PC-3 (cell line): Measurements from ENCODE around the gene TRIM31. TPM values are rescaled to one million over a fixed set of nuclear protein-coding genes. Genes with fewer than 3 reads are reported as not detected.

Experiments
- ATAC-seq: fragments of 200-7000 bp; cut with Tn5 transposase; 2 replicates; pipeline ENCODE4 v1.9.1; 2020; ENCODE audit warnings: mild to moderate bottlenecking, moderate library complexity
- BruUV-seq: library from RNA; stranded (reverse); fragments of 400-500 nt; replicated peaks from 2 replicates; lab custom pipeline; 2021; lab: Mats Ljungman, UMichigan
- CTCF ChIA-PET: fragments of 300-600 bp; sonication (Branson Sonifier 250); formaldehyde crosslinking; loops from one replicate; lab custom pipeline; 2022; ENCODE audit warnings: antibody characterized with exemption; lab: Charles Lee
- POLR2A ChIA-PET: fragments of 300-600 bp; sonication (Branson Sonifier 250); formaldehyde crosslinking; loops from one replicate; lab custom pipeline; 2022; ENCODE audit warnings: antibody characterized with exemption; ENCODE audit not compliant: unreplicated experiment; lab: Charles Lee
- DNase-seq: peaks from one replicate; pipeline ENCODE4 v3.0.0-alpha.2; 2015
- H2AFZ ChIP-seq: fragments of 300-600 bp; sonication (generic); 2 replicates; pipeline ENCODE4 v1.6.0; 2016; ENCODE audit warnings: antibody characterized with exemption, low read length
- H3F3A ChIP-seq: fragments of 300-600 bp; sonication (generic); one replicate; pipeline ENCODE4 v1.6.0; 2017; ENCODE audit warnings: antibody characterized with exemption, low read length, control low read depth, mild to moderate bottlenecking; ENCODE audit not compliant: unreplicated experiment
- H3K27ac ChIP-seq: fragments of 300-600 bp; sonication (generic); 2 replicates; pipeline ENCODE4 v1.5.1; 2016; ENCODE audit warnings: mild to moderate bottlenecking, low read length
- H3K27me3 ChIP-seq: fragments of 300-600 bp; sonication (generic); 2 replicates; pipeline ENCODE4 v1.6.1; 2016; ENCODE audit warnings: low read length, mixed read lengths
- H3K36me3 ChIP-seq: fragments of 300-600 bp; sonication (generic); 2 replicates; pipeline ENCODE4 v1.6.1; 2016; ENCODE audit warnings: low read depth, mixed run types, low read length, mixed read lengths
- H3K4me1 ChIP-seq: fragments of 300-600 bp; sonication (generic); 2 replicates; pipeline ENCODE4 v1.5.1; 2016; ENCODE audit warnings: low read length; ENCODE audit not compliant: insufficient read depth
- H3K4me2 ChIP-seq: fragments of 300-600 bp; sonication (generic); 2 replicates; pipeline ENCODE4 v1.6.0; 2016; ENCODE audit warnings: low read length
- H3K4me3 ChIP-seq: fragments of 300-600 bp; sonication (generic); 2 replicates; pipeline ENCODE4 v1.5.1; 2016; ENCODE audit warnings: mild to moderate bottlenecking, low read length, mixed read lengths
- H3K79me2 ChIP-seq: fragments of 300-600 bp; sonication (generic); 2 replicates; pipeline ENCODE4 v1.6.1; 2017; ENCODE audit warnings: low read length, mixed read lengths
- H3K9ac ChIP-seq: fragments of 300-600 bp; sonication (generic); 2 replicates; pipeline ENCODE4 v1.6.0; 2016; ENCODE audit warnings: mild to moderate bottlenecking, low read length
- H3K9me2 ChIP-seq: fragments of 300-600 bp; sonication (generic); replicated peaks from 2 replicates; pipeline ENCODE4 v1.6.1; 2016; ENCODE audit warnings: mixed run types, low read length, mixed read lengths
- H3K9me3 ChIP-seq: fragments of 300-600 bp; sonication (generic); 2 replicates; pipeline ENCODE4 v1.6.1; 2016; ENCODE audit warnings: low read length, mixed read lengths
- H4K20me1 ChIP-seq: fragments of 300-600 bp; sonication (generic); 2 replicates; pipeline ENCODE4 v1.6.1; 2016; ENCODE audit warnings: low read length, mixed read lengths
- CTCF ChIP-seq: fragments of 300-600 bp; sonication (generic); conservative IDR thresholded peaks from 2 replicates; pipeline ENCODE4 v1.5.1; 2017; ENCODE audit warnings: antibody characterized with exemption, low read depth, mild to moderate bottlenecking, low read length
- EZH2 ChIP-seq: fragments of 300-600 bp; sonication (generic); IDR thresholded peaks from one replicate; pipeline ENCODE4 v1.6.1; 2017; ENCODE audit warnings: antibody characterized with exemption, mild to moderate bottlenecking, low read length; ENCODE audit not compliant: unreplicated experiment
- EZH2phosphoT487 ChIP-seq: fragments of 300-600 bp; sonication (generic); IDR thresholded peaks from 2 replicates; pipeline ENCODE4 v1.6.1; 2018; ENCODE audit warnings: mild to moderate bottlenecking, antibody characterized with exemption, low read length, borderline replicate concordance
- intact Hi-C: fragments of 100-400 bp; cut with micrococcal nuclease; formaldehyde crosslinking; loops from 2 replicates; pipeline ENCODE4 v1.9.0; 2023
- total RNA-seq: library from RNA; depleted of rRNA; stranded (reverse); fragments of >200 nt; gene quantifications from 2 replicates; pipeline ENCODE4 v1.2.3, GENCODE V29; 2014

Gene TRIM31
- total RNA-seq, 1 experiment from 2014 or later = 0.11 TPM

DNA sequence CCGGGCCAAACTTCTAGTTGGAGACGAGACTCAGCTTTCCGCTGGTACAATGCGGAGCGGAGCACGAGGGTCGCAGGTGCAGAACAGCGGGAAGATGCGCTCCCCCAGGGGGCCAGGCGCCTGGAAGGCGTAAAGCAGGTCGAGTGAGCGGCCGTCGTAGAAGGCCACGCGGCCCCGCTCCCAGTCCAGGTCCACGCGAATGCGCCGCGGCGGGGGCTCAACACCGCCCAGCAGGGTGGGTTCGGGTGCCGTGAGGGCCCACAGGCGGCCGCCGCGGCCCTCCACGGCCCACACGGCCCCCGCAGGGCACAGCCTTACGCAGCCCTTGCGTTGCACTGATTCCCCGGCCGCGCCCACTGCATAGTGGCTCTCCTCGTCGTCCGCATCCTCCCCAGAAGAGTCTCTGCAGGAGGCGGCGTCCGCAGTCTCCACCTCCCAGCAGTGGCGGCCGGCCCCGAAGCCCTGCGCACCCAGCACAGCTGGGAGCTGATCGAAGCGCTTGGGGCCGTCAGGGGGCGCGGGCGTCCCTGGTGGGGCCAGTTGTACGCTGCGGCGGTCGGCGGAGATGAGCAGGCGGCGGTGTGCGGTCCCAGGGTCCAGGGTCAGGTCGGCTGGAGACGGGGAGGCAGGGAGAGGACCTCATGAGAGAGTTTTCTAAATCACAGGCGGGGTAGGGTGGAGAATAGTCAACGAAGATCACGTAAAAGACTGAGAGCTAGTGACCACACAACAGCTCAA, 41.6 kb downstream of the TRIM31 start:
- H3F3A ChIP-seq = no peaks in the 10 kb centered on the region
- H3K9me2 ChIP-seq = no peaks in the 10 kb centered on the region
- BruUV-seq = no TSS peak
- H3K27ac ChIP-seq = no peak overlapping the region
- H3K4me2 ChIP-seq = no peak overlapping the region
- H2AFZ ChIP-seq = no peak overlapping the region
- no peak overlapping the region for H3K4me3 ChIP-seq
- TF ChIP-seq EZH2phosphoT487 (no peak), CTCF (no peak), EZH2 (no peak)
- ChIA-PET CTCF (no interaction called here), POLR2A (no interaction called here)
- intact Hi-C loops = no loop called here
- no peak overlapping the region for H3K9ac ChIP-seq
- H3K79me2 ChIP-seq = peaks cover 16% of the 10 kb centered on the region
- H3K4me1 ChIP-seq = peaks cover 37% of the 10 kb centered on the region
- DNase-seq = no peak
- H3K27me3 ChIP-seq = 0 out of 2 replicates have a peak, but pooled peaks cover 3% of the 10 kb centered on the region
- no peaks in the 10 kb centered on the region for H4K20me1 ChIP-seq
- H3K36me3 ChIP-seq = no peaks in the 10 kb centered on the region
- H3K9me3 ChIP-seq = no peaks in the 10 kb centered on the region
- no peak for ATAC-seq

DNA sequence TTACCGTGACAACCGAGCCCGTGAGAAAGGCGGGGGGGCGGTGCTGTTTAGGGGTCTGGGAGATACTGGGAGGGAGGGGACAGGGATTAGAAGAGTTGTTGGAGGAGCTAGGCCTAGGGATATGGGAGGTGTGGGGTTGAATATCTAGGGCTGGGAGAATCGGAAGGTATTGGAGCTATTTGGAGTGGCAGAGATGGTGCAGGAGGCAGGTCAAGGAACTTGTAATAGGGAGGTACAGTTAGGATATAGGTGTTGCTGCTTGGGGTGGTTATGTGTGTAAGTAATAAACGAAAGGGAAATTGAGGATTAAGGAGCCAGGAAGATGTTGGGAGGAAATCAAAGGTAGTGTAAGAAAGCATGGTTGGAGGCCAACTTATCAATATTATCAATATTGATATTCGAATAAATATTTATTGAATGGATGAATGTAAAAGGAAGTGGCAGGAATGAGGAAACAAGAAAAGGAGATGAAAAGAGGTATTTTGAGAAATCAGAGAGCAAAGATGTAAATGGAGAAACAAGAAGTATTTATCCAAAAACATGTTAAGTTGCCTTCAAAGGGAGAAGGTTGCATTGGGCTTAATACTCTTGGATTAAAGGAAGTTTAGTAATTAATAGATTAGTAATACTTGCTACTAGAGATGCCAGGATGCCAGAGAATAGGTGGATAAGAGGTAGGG, 45.3 kb downstream of the TRIM31 start:
- Histone ChIP-seq H3K9me2 (no peaks in the 10 kb centered on the region), H3K4me3 (peak overlapping the region; percentile 70), H3K79me2 (peaks cover 28% of the 10 kb centered on the region), H3K27ac (peak overlapping the region; percentile 24), H3K9me3 (no peaks in the 10 kb centered on the region), H3K4me1 (peaks cover 22% of the 10 kb centered on the region), H3K27me3 (no peaks in the 10 kb centered on the region), H3K36me3 (0 out of 2 replicates have a peak, but pooled peaks cover 3% of the 10 kb centered on the region), H3K4me2 (peak overlapping the region; percentile 80), H2AFZ (peak overlapping the region; percentile 70), H4K20me1 (no peaks in the 10 kb centered on the region), H3K9ac (peak overlapping the region; percentile 67), H3F3A (no peaks in the 10 kb centered on the region)
- CTCF ChIA-PET = no interaction called here
- POLR2A ChIA-PET = no interaction called here
- intact Hi-C loops = loop anchor here (2.0 kb wide), 1 partner anchor 35 kb away; no protein-coding TSS in a partner anchor
- BruUV-seq = no TSS peak
- DNase-seq = no peak
- ATAC-seq = no peak; the same call in 1 of the 2 replicates
- TF ChIP-seq EZH2 (no peak), EZH2phosphoT487 (no peak), CTCF (no peak)
